Measurements from ENCODE around the gene CPLX4.

CPLX4 gene

GRCh38 chr18:59298871-59299270 is 19.6 kb downstream of the CPLX4 start:
- TF ChIP-seq, protein P1, sequence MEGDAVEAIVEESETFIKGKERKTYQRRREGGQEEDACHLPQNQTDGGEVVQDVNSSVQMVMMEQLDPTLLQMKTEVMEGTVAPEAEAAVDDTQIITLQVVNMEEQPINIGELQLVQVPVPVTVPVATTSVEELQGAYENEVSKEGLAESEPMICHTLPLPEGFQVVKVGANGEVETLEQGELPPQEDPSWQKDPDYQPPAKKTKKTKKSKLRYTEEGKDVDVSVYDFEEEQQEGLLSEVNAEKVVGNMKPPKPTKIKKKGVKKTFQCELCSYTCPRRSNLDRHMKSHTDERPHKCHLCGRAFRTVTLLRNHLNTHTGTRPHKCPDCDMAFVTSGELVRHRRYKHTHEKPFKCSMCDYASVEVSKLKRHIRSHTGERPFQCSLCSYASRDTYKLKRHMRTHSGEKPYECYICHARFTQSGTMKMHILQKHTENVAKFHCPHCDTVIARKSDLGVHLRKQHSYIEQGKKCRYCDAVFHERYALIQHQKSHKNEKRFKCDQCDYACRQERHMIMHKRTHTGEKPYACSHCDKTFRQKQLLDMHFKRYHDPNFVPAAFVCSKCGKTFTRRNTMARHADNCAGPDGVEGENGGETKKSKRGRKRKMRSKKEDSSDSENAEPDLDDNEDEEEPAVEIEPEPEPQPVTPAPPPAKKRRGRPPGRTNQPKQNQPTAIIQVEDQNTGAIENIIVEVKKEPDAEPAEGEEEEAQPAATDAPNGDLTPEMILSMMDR (IDR thresholded peaks at IDR 0.05; ENCODE audit: extremely low read depth, missing control alignments): no peak
- DNase-seq (ENCODE audit: low spot score): no peak

DNA sequence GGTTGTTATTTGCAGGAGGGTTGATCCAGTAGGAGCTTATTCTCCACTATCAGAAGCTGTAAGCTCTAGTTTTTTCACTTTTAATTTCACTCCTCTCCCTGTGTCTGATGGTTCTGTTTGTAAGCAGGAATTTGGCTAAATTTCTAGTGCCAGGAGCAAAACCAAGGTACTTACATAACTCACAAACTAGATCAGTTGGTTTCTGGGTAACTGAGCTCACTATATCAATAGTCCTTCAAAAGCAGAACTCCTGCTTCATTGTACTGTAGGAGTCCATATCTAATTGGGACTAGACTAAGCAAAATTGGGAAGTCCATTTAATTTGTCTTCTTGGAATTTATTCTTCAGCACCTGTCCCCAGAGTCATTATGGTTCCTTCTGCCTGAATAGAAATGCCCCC is 25.1 kb downstream of the CPLX4 start:
- TF ChIP-seq, protein P1 (IDR thresholded peaks at IDR 0.05; ENCODE audit: extremely low read depth, missing control alignments): no peak
- no peak for DNase-seq (ENCODE audit: low spot score)

DNA sequence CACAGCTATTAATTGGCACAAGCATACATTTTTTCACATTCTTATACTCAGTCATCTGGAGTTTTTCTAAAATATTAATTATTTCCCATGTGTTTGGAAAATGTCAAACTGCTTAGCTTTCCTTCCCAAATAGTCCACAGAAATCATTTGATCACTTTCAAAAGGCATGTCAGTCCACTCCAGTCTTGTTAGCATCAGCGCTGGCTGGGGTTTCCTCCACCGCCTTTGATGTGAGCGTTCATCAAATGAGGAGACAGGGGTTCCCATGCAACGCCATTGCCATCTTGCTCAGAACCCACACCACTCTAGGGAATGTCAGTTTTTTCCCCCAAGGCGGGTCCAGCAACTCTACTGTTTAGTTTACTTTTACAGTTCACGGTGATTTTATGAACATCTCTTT is 32.1 kb downstream of the CPLX4 start:
- no peak for DNase-seq (ENCODE audit: low spot score)
- TF ChIP-seq, protein P1 (IDR thresholded peaks at IDR 0.05; ENCODE audit: extremely low read depth, missing control alignments): no peak

DNA sequence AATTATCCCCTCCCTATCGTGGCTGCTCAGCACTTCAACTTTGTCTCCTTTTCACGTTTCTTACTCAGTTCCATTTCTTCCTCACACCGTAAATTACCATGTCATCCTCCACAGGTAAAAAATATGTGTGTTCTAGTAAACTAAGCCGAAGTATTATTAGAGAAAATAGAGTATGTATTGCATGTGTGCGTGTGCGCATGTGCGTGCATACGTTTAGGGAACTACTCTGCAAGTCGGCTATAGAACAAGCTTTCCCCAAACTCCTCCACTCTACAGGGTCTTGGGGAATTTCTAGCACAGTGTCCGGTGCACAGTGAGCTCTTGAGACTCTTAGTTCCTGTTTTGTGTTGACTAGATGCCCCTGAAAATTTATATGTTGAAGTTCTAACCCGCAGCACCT is 36.1 kb downstream of the CPLX4 start:
- no peak for DNase-seq (ENCODE audit: low spot score)
- TF ChIP-seq, protein P1 (IDR thresholded peaks at IDR 0.05; ENCODE audit: extremely low read depth, missing control alignments): no peak

- TF ChIP-seq, protein P1 (IDR thresholded peaks at IDR 0.05; ENCODE audit: extremely low read depth, missing control alignments): no peak
- DNase-seq (ENCODE audit: low spot score): no peak
Observed at GRCh38 chr18:59279722-59280121, 38.7 kb downstream of the CPLX4 start.

- TF ChIP-seq, protein P1 (IDR thresholded peaks at IDR 0.05; ENCODE audit: extremely low read depth, missing control alignments): no peak
- no peak for DNase-seq (ENCODE audit: low spot score)
Observed at GRCh38 chr18:59279193-59279592, 39.3 kb downstream of the CPLX4 start.

- no peak for DNase-seq (ENCODE audit: low spot score)
- TF ChIP-seq, protein P1 (IDR thresholded peaks at IDR 0.05; ENCODE audit: extremely low read depth, missing control alignments): no peak
Observed at GRCh38 chr18:59278793-59279192, 39.7 kb downstream of the CPLX4 start.
